Measurements from ENCODE around the gene HRG.

Gene HRG

GRCh38 chr3:186621894-186622650 lies 43.7 kb upstream of the HRG start:
- TF ChIP-seq, protein P1, sequence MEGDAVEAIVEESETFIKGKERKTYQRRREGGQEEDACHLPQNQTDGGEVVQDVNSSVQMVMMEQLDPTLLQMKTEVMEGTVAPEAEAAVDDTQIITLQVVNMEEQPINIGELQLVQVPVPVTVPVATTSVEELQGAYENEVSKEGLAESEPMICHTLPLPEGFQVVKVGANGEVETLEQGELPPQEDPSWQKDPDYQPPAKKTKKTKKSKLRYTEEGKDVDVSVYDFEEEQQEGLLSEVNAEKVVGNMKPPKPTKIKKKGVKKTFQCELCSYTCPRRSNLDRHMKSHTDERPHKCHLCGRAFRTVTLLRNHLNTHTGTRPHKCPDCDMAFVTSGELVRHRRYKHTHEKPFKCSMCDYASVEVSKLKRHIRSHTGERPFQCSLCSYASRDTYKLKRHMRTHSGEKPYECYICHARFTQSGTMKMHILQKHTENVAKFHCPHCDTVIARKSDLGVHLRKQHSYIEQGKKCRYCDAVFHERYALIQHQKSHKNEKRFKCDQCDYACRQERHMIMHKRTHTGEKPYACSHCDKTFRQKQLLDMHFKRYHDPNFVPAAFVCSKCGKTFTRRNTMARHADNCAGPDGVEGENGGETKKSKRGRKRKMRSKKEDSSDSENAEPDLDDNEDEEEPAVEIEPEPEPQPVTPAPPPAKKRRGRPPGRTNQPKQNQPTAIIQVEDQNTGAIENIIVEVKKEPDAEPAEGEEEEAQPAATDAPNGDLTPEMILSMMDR (IDR thresholded peaks at IDR 0.05; ENCODE audit: control insufficient read depth, extremely low read depth, insufficient read depth): no peak

GRCh38 chr3:186622651-186623310 lies 43.0 kb upstream of the HRG start:
- no peak overlapping the region for H3K4me3 ChIP-seq (ENCODE audit: low read depth, low read length)
- TF ChIP-seq, protein P1 (IDR thresholded peaks at IDR 0.05; ENCODE audit: control insufficient read depth, extremely low read depth, insufficient read depth): no peak
- no peak for DNase-seq (ENCODE audit: low read depth)

More at GRCh38 chr3:186621894-186622650, 43.7 kb upstream of the HRG start:
- no peak for DNase-seq (ENCODE audit: low read depth)
- H3K4me3 ChIP-seq (ENCODE audit: low read depth, low read length): no peak overlapping the region

DNA sequence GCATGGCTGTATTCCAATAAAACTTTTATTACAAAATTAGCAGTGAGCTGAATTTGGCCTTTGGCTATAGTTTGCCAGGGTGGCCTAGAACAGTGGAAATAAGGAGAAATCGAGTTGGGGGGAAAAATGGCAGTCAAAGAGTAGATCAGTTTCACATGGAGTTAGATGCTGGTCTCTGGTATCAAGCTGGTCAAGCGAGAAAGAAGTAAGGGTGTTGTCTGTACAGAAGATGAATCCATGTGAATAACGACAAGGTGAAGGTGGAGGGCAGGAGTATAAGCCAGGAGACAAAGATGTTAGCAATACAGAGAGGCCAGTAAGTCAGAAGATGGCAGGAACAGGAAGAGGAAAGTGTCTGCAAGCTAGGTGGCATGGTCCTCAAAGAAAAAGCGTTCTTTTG lies 41.2 kb upstream of the HRG start:
- DNase-seq (ENCODE audit: low read depth): no peak
- TF ChIP-seq, protein P1 (IDR thresholded peaks at IDR 0.05; ENCODE audit: control insufficient read depth, extremely low read depth, insufficient read depth): no peak
- H3K4me3 ChIP-seq (ENCODE audit: low read depth, low read length): no peak overlapping the region

DNA sequence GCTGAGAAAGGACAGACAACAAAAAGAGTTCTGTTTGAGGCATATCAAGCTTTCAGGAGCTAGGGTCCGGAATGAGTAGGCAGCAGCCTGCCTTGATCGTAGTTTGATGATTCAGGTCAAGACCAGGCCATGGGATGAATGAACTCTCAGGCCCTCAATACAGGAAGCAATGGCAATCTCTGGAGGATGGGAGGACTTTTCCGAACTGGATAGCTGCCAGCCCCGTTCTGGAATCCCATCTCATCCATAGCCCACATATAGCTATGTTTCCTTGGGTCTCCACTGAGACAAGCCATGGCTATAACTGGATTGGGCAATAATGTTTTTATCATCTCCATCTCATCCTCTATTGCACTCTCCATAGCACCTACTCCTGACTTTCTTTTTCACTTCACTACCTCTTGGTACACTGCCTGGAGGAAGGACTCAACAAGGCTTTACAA lies 40.2 kb upstream of the HRG start:
- TF ChIP-seq, protein P1 (IDR thresholded peaks at IDR 0.05; ENCODE audit: control insufficient read depth, extremely low read depth, insufficient read depth): no peak
- no peak for DNase-seq (ENCODE audit: low read depth)
- H3K4me3 ChIP-seq (ENCODE audit: low read depth, low read length): no peak overlapping the region

- DNase-seq (ENCODE audit: low read depth): no peak
- H3K4me3 ChIP-seq (ENCODE audit: low read depth, low read length): no peak overlapping the region
- TF ChIP-seq, protein P1 (IDR thresholded peaks at IDR 0.05; ENCODE audit: control insufficient read depth, extremely low read depth, insufficient read depth): no peak
These were observed 39.5 kb upstream of the HRG start for GRCh38 chr3:186626254-186626847.

- DNase-seq (ENCODE audit: low read depth): no peak
- H3K4me3 ChIP-seq (ENCODE audit: low read depth, low read length): no peak overlapping the region
- TF ChIP-seq, protein P1 (IDR thresholded peaks at IDR 0.05; ENCODE audit: control insufficient read depth, extremely low read depth, insufficient read depth): no peak
These were observed 37.9 kb upstream of the HRG start for GRCh38 chr3:186627852-186628414.

Data from LNCaP clone FGC (cell line).